Measurements from ENCODE around the gene EVC2.

The EVC2 gene

GRCh38 chr4:5666741-5667140, 41.6 kb downstream of the EVC2 start:
- DNase-seq (ENCODE audit: low read depth in 2 of 2): no peak

- no peak for DNase-seq (ENCODE audit: low read depth in 2 of 2)
Observed at GRCh38 chr4:5664778-5665177, 43.6 kb downstream of the EVC2 start.

- no peak for DNase-seq (ENCODE audit: low read depth in 2 of 2)
Observed at GRCh38 chr4:5662555-5662954, 45.8 kb downstream of the EVC2 start.

- no peak for DNase-seq (ENCODE audit: low read depth in 2 of 2)
Observed at GRCh38 chr4:5661237-5661636, 47.1 kb downstream of the EVC2 start.

GRCh38 chr4:5660185-5660584, 48.2 kb downstream of the EVC2 start:
- DNase-seq (ENCODE audit: low read depth in 2 of 2): no peak

- DNase-seq (ENCODE audit: low read depth in 2 of 2): no peak
Observed at GRCh38 chr4:5658974-5659373, 49.4 kb downstream of the EVC2 start.

- DNase-seq (ENCODE audit: low read depth in 2 of 2): no peak
Observed at GRCh38 chr4:5656415-5656814, 51.9 kb downstream of the EVC2 start.

GRCh38 chr4:5654791-5655190, 53.6 kb downstream of the EVC2 start:
- DNase-seq (ENCODE audit: low read depth in 2 of 2): no peak

- no peak for DNase-seq (ENCODE audit: low read depth in 2 of 2)
Observed at GRCh38 chr4:5651089-5651488, 57.3 kb downstream of the EVC2 start.

- DNase-seq (ENCODE audit: low read depth in 2 of 2): no peak
Observed at GRCh38 chr4:5650040-5650439, 58.3 kb downstream of the EVC2 start.

- DNase-seq (ENCODE audit: low read depth in 2 of 2): no peak
Observed at GRCh38 chr4:5647351-5647750, 61.0 kb downstream of the EVC2 start.

- no peak for DNase-seq (ENCODE audit: low read depth in 2 of 2)
Observed at GRCh38 chr4:5640096-5640495, 68.3 kb downstream of the EVC2 start.

- no peak for DNase-seq (ENCODE audit: low read depth in 2 of 2)
Observed at GRCh38 chr4:5639556-5639955, 68.8 kb downstream of the EVC2 start.

- DNase-seq (ENCODE audit: low read depth in 2 of 2): no peak
Observed at GRCh38 chr4:5638976-5639375, 69.4 kb downstream of the EVC2 start.

GRCh38 chr4:5638316-5638715, 70.0 kb downstream of the EVC2 start:
- DNase-seq (ENCODE audit: low read depth in 2 of 2): no peak

GRCh38 chr4:5636766-5637670, 71.3 kb downstream of the EVC2 start:
- no peak for DNase-seq (ENCODE audit: low read depth in 2 of 2)

- no peak for DNase-seq (ENCODE audit: low read depth in 2 of 2)
Observed at GRCh38 chr4:5635826-5636195, 72.5 kb downstream of the EVC2 start.

- DNase-seq (ENCODE audit: low read depth in 2 of 2): no peak
Observed at GRCh38 chr4:5632571-5632970, 75.8 kb downstream of the EVC2 start.

- no peak for DNase-seq (ENCODE audit: low read depth in 2 of 2)
Observed at GRCh38 chr4:5632066-5632440, 76.3 kb downstream of the EVC2 start.

- DNase-seq (ENCODE audit: low read depth in 2 of 2): no peak
Observed at GRCh38 chr4:5631352-5632065, 76.8 kb downstream of the EVC2 start.

GRCh38 chr4:5630762-5631161, 77.6 kb downstream of the EVC2 start:
- DNase-seq (ENCODE audit: low read depth in 2 of 2): no peak

GRCh38 chr4:5629542-5629941, 78.8 kb downstream of the EVC2 start:
- no peak for DNase-seq (ENCODE audit: low read depth in 2 of 2)

GRCh38 chr4:5626913-5627312, 81.4 kb downstream of the EVC2 start:
- no peak for DNase-seq (ENCODE audit: low read depth in 2 of 2)

Data from stimulated activated CD8-positive, alpha-beta memory T cell treated with anti-CD3 and anti-CD28 coated beads, Interleukin-7, amount 100 ng/mL, for 4 hours (primary cell).